GM23338 (cell line): ENCODE data around the gene CD47.

Experiments
- EZH2 ChIP-seq: fragments of 200-600 bp; sonication (generic); IDR thresholded peaks from one replicate; pipeline ENCODE4 v1.8.0; 2017; ENCODE audit warnings: antibody characterized with exemption, mild to moderate bottlenecking, low read depth; ENCODE audit not compliant: unreplicated experiment
- POLR2AphosphoS5 ChIP-seq: IDR thresholded peaks from 2 replicates; pipeline ENCODE4 v1.6.1; 2016; ENCODE audit warnings: antibody characterized with exemption, low read depth
- TF ChIP-seq, protein P1 (sequence below), 2 experiments: fragments of 200-600 bp in 1 of 2; sonication (generic) in 1 of 2; conservative IDR thresholded peaks; 2 replicates each; pipeline versions ENCODE4 v1.5.1 to v1.6.1; 2016 to 2017; ENCODE audit warnings: antibody characterized with exemption in 2 of 2, low read depth in 2 of 2, mild to moderate bottlenecking in 2 of 2, moderate library complexity in 1 of 2

DNA sequence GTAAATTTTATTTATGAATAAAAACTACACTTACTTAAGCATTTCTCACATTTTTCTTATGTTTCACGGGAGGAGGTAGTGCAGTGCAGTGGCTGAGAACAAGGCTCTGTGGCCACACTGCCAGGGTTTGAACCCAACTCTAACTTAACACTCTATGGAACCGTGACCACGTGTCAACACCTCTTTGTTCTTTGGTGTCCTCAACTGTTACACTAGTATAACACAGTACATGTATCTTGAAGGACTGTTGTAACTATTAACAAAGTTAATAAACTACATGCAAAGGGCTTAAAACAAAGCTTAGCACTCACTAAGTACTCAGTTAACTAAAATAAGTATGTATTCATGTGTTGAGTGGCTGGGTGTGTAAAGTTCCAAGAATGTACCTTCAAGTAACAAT, 19.5 kb downstream of the CD47 start:
- TF ChIP-seq, protein P1, sequence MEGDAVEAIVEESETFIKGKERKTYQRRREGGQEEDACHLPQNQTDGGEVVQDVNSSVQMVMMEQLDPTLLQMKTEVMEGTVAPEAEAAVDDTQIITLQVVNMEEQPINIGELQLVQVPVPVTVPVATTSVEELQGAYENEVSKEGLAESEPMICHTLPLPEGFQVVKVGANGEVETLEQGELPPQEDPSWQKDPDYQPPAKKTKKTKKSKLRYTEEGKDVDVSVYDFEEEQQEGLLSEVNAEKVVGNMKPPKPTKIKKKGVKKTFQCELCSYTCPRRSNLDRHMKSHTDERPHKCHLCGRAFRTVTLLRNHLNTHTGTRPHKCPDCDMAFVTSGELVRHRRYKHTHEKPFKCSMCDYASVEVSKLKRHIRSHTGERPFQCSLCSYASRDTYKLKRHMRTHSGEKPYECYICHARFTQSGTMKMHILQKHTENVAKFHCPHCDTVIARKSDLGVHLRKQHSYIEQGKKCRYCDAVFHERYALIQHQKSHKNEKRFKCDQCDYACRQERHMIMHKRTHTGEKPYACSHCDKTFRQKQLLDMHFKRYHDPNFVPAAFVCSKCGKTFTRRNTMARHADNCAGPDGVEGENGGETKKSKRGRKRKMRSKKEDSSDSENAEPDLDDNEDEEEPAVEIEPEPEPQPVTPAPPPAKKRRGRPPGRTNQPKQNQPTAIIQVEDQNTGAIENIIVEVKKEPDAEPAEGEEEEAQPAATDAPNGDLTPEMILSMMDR (conservative IDR thresholded peaks at IDR 0.05; ENCODE audit: low read depth in 2 of 2), result no peak
- TF ChIP-seq EZH2 (no peak), POLR2AphosphoS5 (no peak)
